PC-9 (cell line): ENCODE results near the gene TIMP3. TPM values are rescaled to one million over a fixed set of nuclear protein-coding genes. Genes with fewer than 3 reads are reported as not detected.

Experiments used
- BruUV-seq: library from RNA; stranded (reverse); fragments of 400-500 nt; replicated peaks from 2 replicates; lab custom pipeline; 2021; lab: Mats Ljungman, UMichigan
- CTCF ChIA-PET: fragments of 300-600 bp; sonication (Branson Sonifier 250); formaldehyde crosslinking; loops from one replicate; lab custom pipeline; 2022; ENCODE audit warnings: antibody characterized with exemption; lab: Charles Lee
- POLR2A ChIA-PET: fragments of 300-600 bp; sonication (Branson Sonifier 250); formaldehyde crosslinking; loops from one replicate; lab custom pipeline; 2022; ENCODE audit warnings: antibody characterized with exemption; ENCODE audit not compliant: unreplicated experiment; lab: Charles Lee
- DNase-seq, 2 experiments: peaks; one replicate each; pipeline versions ENCODE4 v3.0.0 to v3.0.0-alpha.2; 2015 to 2022; ENCODE audit warnings: mixed read lengths in 1 of 2
- H2AFZ ChIP-seq: fragments of 200-600 bp; sonication (generic); 2 replicates; pipeline ENCODE4 v1.8.1; 2017; ENCODE audit warnings: antibody characterized with exemption
- H3F3A ChIP-seq: fragments of 200-600 bp; sonication (generic); 2 replicates; pipeline ENCODE4 v1.8.1; 2017; ENCODE audit warnings: antibody characterized with exemption, mild to moderate bottlenecking, low read depth; ENCODE audit not compliant: insufficient read depth
- H3K27ac ChIP-seq: fragments of 200-600 bp; sonication (generic); 2 replicates; pipeline ENCODE4 v1.6.1; 2016; ENCODE audit warnings: mixed run types
- H3K27me3 ChIP-seq: fragments of 200-600 bp; sonication (generic); 2 replicates; pipeline ENCODE4 v1.6.1; 2016; ENCODE audit warnings: low read depth, mixed run types; ENCODE audit not compliant: insufficient read depth
- H3K36me3 ChIP-seq: fragments of 200-600 bp; sonication (generic); 2 replicates; pipeline ENCODE4 v1.6.1; 2016; ENCODE audit warnings: low read depth, mixed run types
- H3K4me1 ChIP-seq: fragments of 200-600 bp; sonication (generic); replicated peaks from 2 replicates; pipeline ENCODE4 v1.6.1; 2016; ENCODE audit warnings: mixed run types; ENCODE audit not compliant: insufficient read depth
- H3K4me2 ChIP-seq: fragments of 200-600 bp; sonication (generic); 2 replicates; pipeline ENCODE4 v1.6.1; 2017; ENCODE audit warnings: mixed run types
- H3K4me3 ChIP-seq: fragments of 200-600 bp; sonication (generic); 2 replicates; pipeline ENCODE4 v1.6.1; 2016; ENCODE audit warnings: mixed run types
- H3K79me2 ChIP-seq: fragments of 200-600 bp; sonication (generic); 2 replicates; pipeline ENCODE4 v1.6.1; 2017; ENCODE audit warnings: low read depth, mixed run types
- H3K9me2 ChIP-seq: fragments of 200-600 bp; sonication (generic); 2 replicates; pipeline ENCODE4 v1.8.1; 2017; ENCODE audit warnings: mild to moderate bottlenecking; ENCODE audit not compliant: insufficient read depth
- H3K9me3 ChIP-seq: fragments of 200-600 bp; sonication (generic); 2 replicates; pipeline ENCODE4 v1.8.1; 2016; ENCODE audit warnings: low read depth; ENCODE audit not compliant: insufficient read depth
- H4K20me1 ChIP-seq: fragments of 200-600 bp; sonication (generic); 2 replicates; pipeline ENCODE4 v1.8.1; 2017; ENCODE audit not compliant: insufficient read depth
- CTCF ChIP-seq: fragments of 200-600 bp; sonication (generic); conservative IDR thresholded peaks from 2 replicates; pipeline ENCODE4 v1.6.1; 2017; ENCODE audit warnings: mixed run types, antibody characterized with exemption, mild to moderate bottlenecking, moderate library complexity
- EZH2 ChIP-seq: fragments of 200-600 bp; sonication (generic); IDR thresholded peaks from 2 replicates; pipeline ENCODE4 v1.8.0; 2017; ENCODE audit warnings: antibody characterized with exemption, low read depth
- intact Hi-C: fragments of 100-400 bp; cut with micrococcal nuclease; formaldehyde crosslinking; loops from one replicate; pipeline ENCODE4 v1.10.0; 2022; ENCODE audit not compliant: unreplicated experiment
- total RNA-seq: library from RNA; stranded (reverse); gene quantifications from 2 replicates; pipeline ENCODE4 v1.2.3, GENCODE V29; 2021

The TIMP3 gene
- total RNA-seq, 1 experiment from 2014 or later, result 79.8 TPM

GRCh38 chr22:32852395-32853251, 51.1 kb downstream of the TIMP3 start:
- ChIA-PET POLR2A (no interaction called here), CTCF (no interaction called here)
- H2AFZ ChIP-seq, result no peak overlapping the region
- H3K36me3 ChIP-seq, result peaks cover 95% of the 10 kb centered on the region
- peaks cover 100% of the 10 kb centered on the region for H3F3A ChIP-seq
- H3K9me3 ChIP-seq, result no peaks in the 10 kb centered on the region
- no peak overlapping the region for H3K4me2 ChIP-seq
- intact Hi-C loops, result no loop called here
- H3K79me2 ChIP-seq, result peaks cover 79% of the 10 kb centered on the region
- no peaks in the 10 kb centered on the region for H3K9me2 ChIP-seq
- no peak for TF ChIP-seq CTCF
- TF ChIP-seq EZH2, result no peak
- no peak overlapping the region for H3K27ac ChIP-seq
- H3K4me3 ChIP-seq, result no peak overlapping the region
- no peaks in the 10 kb centered on the region for H3K4me1 ChIP-seq
- peaks cover 99% of the 10 kb centered on the region for H4K20me1 ChIP-seq
- DNase-seq, result no peak
- no TSS peak for BruUV-seq
- no peaks in the 10 kb centered on the region for H3K27me3 ChIP-seq

GRCh38 chr22:32853662-32854061, 52.2 kb downstream of the TIMP3 start:
- no peaks in the 10 kb centered on the region for H3K4me1 ChIP-seq
- CTCF ChIA-PET, result interaction anchor here (0.5 to 0.6 kb wide), 2 partner anchors 189 to 302 kb away, joined by 10 to 14 read pairs; no protein-coding TSS in a partner anchor
- no peaks in the 10 kb centered on the region for H3K9me3 ChIP-seq
- H2AFZ ChIP-seq, result no peak overlapping the region
- no peak overlapping the region for H3K4me3 ChIP-seq
- H3K27me3 ChIP-seq, result no peaks in the 10 kb centered on the region
- H3K36me3 ChIP-seq, result peaks cover 95% of the 10 kb centered on the region
- intact Hi-C loops, result no loop called here
- no peak for TF ChIP-seq CTCF
- no peak for TF ChIP-seq EZH2
- no peaks in the 10 kb centered on the region for H3K9me2 ChIP-seq
- peaks cover 71% of the 10 kb centered on the region for H3K79me2 ChIP-seq
- H3K27ac ChIP-seq, result no peak overlapping the region
- peaks cover 100% of the 10 kb centered on the region for H3F3A ChIP-seq
- no peak overlapping the region for H3K4me2 ChIP-seq
- H4K20me1 ChIP-seq, result peaks cover 98% of the 10 kb centered on the region
- POLR2A ChIA-PET, result interaction anchor here (0.8 kb wide), 1 partner anchor 1885 kb away, joined by 5 read pairs; the partner anchor contains the start of gene TUG1
- no peak for DNase-seq
- no TSS peak for BruUV-seq

- H3K9me2 ChIP-seq, result no peaks in the 10 kb centered on the region
- ChIA-PET POLR2A (no interaction called here), CTCF (no interaction called here)
- H3F3A ChIP-seq, result peaks cover 100% of the 10 kb centered on the region
- H3K79me2 ChIP-seq, result peaks cover 64% of the 10 kb centered on the region
- no peak overlapping the region for H3K4me3 ChIP-seq
- TF ChIP-seq CTCF (no peak), EZH2 (no peak)
- DNase-seq, result no peak
- intact Hi-C loops, result no loop called here
- peaks cover 98% of the 10 kb centered on the region for H4K20me1 ChIP-seq
- no peak overlapping the region for H3K4me2 ChIP-seq
- H3K27ac ChIP-seq, result no peak overlapping the region
- H3K27me3 ChIP-seq, result no peaks in the 10 kb centered on the region
- no peaks in the 10 kb centered on the region for H3K4me1 ChIP-seq
- no peaks in the 10 kb centered on the region for H3K9me3 ChIP-seq
- peaks cover 95% of the 10 kb centered on the region for H3K36me3 ChIP-seq
- BruUV-seq, result no TSS peak
- no peak overlapping the region for H2AFZ ChIP-seq
Observed at GRCh38 chr22:32854351-32854804, 52.9 kb downstream of the TIMP3 start.
